Left kidney (tissue), 2 donors: ENCODE data around the gene IPO11. TPM values are rescaled to one million over a fixed set of nuclear protein-coding genes. Genes with fewer than 3 reads are reported as not detected.
"Not testable (repeated sequence)": the region's sequence is repeated elsewhere in the genome, so short reads cannot be mapped to it uniquely, and the experiment has no call there.

ENCODE experiments used
- DNase-seq: peaks from one replicate; pipeline ENCODE4 v3.0.0-alpha.2; 2013
- polyA plus RNA-seq: library from polyadenylated mRNA; unstranded; fragments of 120-200 nt; gene quantifications from one replicate; pipeline ENCODE4 v1.2.1, GENCODE V29; 2013; ENCODE audit not compliant: insufficient read length

The IPO11 gene
- polyA plus RNA-seq, 1 donor, result 37.8 TPM

GRCh38 chr5:62643556-62644451, 231.2 kb downstream of the IPO11 start:
- DNase-seq, result no peak

- DNase-seq, result no peak
Observed at GRCh38 chr5:62645223-62645622, 232.7 kb downstream of the IPO11 start.

- DNase-seq, result no peak
Observed at GRCh38 chr5:62647241-62647640, 234.7 kb downstream of the IPO11 start.

GRCh38 chr5:62649025-62649424, 236.5 kb downstream of the IPO11 start:
- no peak for DNase-seq

- no peak for DNase-seq
Observed at GRCh38 chr5:62649476-62650113, 237.0 kb downstream of the IPO11 start.

GRCh38 chr5:62650197-62650596, 237.6 kb downstream of the IPO11 start:
- DNase-seq, result no peak

GRCh38 chr5:62652225-62652624, 239.7 kb downstream of the IPO11 start:
- no peak for DNase-seq

GRCh38 chr5:62653001-62653863, 240.7 kb downstream of the IPO11 start:
- no peak for DNase-seq

- DNase-seq, result no peak
Observed at GRCh38 chr5:62653864-62654575, 241.5 kb downstream of the IPO11 start.

- not testable (repeated sequence) for DNase-seq
Observed at GRCh38 chr5:62657772-62658171, 245.2 kb downstream of the IPO11 start.

GRCh38 chr5:62661126-62661525, 248.6 kb downstream of the IPO11 start:
- DNase-seq, result no peak

GRCh38 chr5:62662521-62662920, 250.0 kb downstream of the IPO11 start:
- DNase-seq, result no peak

GRCh38 chr5:62671479-62671878, 258.9 kb downstream of the IPO11 start:
- no peak for DNase-seq

GRCh38 chr5:62676596-62676995, 264.0 kb downstream of the IPO11 start:
- not testable (repeated sequence) for DNase-seq

Other genes with a start within 250 kb of the IPO11 start
- 69.6 TPM for gene KIF2A, start 106.6 kb upstream of the IPO11 start, polyA plus RNA-seq
- 39.6 TPM for gene DIMT1, start 8.9 kb upstream of the IPO11 start, polyA plus RNA-seq
- 7.3 TPM for gene LRRC70, start 166.1 kb downstream of the IPO11 start, polyA plus RNA-seq